Measurements from ENCODE around the gene IZUMO4. TPM values are rescaled to one million over a fixed set of nuclear protein-coding genes. Genes with fewer than 3 reads are reported as not detected.
A peak's percentile ranks its signal among the peaks of the same experiment; 100 is the strongest.

The IZUMO4 gene
- total RNA-seq, 1 donor from 2014 or later, result not detected

DNA sequence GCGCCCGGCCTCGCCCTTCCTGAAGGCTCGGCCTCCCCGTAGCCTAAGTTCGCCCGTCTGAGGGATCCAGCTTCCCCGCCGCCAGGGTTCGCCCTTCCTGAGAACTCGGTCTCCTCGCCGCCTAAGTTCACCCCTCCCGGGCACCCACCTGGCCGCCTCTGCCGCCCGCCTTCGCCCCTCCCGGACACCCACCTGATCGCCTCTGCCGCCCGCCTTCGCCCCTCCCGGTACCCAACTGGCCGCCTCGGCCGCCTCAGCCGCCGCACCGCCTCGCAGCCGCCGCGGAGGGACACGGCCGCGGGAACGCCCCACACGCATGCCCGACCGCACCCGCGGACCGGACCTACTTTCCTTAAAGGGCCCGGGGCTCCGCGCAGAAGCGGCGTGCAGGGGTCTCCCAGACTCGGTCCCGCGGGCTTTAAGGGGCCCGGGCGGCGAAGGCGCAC lies 658 bp upstream of the IZUMO4 start, which contains the start of gene MOB3A:
Gene MOB3A (minus strand): TSS at position 293 of the 446 bp plus-strand sequence. CDS start 17,766 bp downstream, outside the sequence.
- TF ChIP-seq, protein P1, sequence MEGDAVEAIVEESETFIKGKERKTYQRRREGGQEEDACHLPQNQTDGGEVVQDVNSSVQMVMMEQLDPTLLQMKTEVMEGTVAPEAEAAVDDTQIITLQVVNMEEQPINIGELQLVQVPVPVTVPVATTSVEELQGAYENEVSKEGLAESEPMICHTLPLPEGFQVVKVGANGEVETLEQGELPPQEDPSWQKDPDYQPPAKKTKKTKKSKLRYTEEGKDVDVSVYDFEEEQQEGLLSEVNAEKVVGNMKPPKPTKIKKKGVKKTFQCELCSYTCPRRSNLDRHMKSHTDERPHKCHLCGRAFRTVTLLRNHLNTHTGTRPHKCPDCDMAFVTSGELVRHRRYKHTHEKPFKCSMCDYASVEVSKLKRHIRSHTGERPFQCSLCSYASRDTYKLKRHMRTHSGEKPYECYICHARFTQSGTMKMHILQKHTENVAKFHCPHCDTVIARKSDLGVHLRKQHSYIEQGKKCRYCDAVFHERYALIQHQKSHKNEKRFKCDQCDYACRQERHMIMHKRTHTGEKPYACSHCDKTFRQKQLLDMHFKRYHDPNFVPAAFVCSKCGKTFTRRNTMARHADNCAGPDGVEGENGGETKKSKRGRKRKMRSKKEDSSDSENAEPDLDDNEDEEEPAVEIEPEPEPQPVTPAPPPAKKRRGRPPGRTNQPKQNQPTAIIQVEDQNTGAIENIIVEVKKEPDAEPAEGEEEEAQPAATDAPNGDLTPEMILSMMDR (IDR thresholded peaks at IDR 0.05), result peak; percentile 63
- no peak for TF ChIP-seq EZH2phosphoT487 (IDR thresholded peaks at IDR 0.05)
- no peak for TF ChIP-seq EZH2 (IDR thresholded peaks at IDR 0.05)
- peak within 1 kb of the TSS; percentile 82 for H3K4me2 ChIP-seq
- peak within 1 kb of the TSS; percentile 84 for H3K4me3 ChIP-seq
- Mint-ChIP-seq H3K4me1 (peaks cover 24% of the 10 kb centered on the region), H3K36me3 (no peaks in the 10 kb centered on the region), H3K27ac (peak within 1 kb of the TSS; percentile 82), H3K4me3 (peak within 1 kb of the TSS; percentile 95), H3K27me3 (ENCODE audit: insufficient read depth, low read depth) (peaks cover 7% of the 10 kb centered on the region), H3K9me3 (no peaks in the 10 kb centered on the region)
- H3K9ac ChIP-seq, result no peak within 1 kb of the TSS
- H3K9me3 ChIP-seq (ENCODE audit: low read depth), result no peaks in the 10 kb centered on the region
- H2AFZ ChIP-seq (replicated peaks), result peak within 1 kb of the TSS; percentile 81
- peak within 1 kb of the TSS; percentile 85 for H3K27ac ChIP-seq
- no peaks in the 10 kb centered on the region for H3K36me3 ChIP-seq
- DNase-seq (ENCODE audit: low spot score), result no peak
- peaks cover 32% of the 10 kb centered on the region for H4K20me1 ChIP-seq (ENCODE audit: low read depth)
- peaks cover 15% of the 10 kb centered on the region for H3K79me2 ChIP-seq (ENCODE audit: low read depth)
- H3K27me3 ChIP-seq, result no peaks in the 10 kb centered on the region
- peaks cover 7% of the 10 kb centered on the region for H3K4me1 ChIP-seq
- peaks cover 32% of the 10 kb centered on the region for H3F3A ChIP-seq (ENCODE audit: low read depth)

GRCh38 chr19:2097203-2097885 lies 629 bp downstream of the IZUMO4 start:
- Histone ChIP-seq H3K79me2 (ENCODE audit: low read depth) (peaks cover 15% of the 10 kb centered on the region), H3K27me3 (no peaks in the 10 kb centered on the region), H3K4me2 (peak overlapping the region; percentile 82), H3K27ac (no peak overlapping the region), H3F3A (ENCODE audit: low read depth) (peaks cover 32% of the 10 kb centered on the region), H3K9ac (no peak overlapping the region), H4K20me1 (ENCODE audit: low read depth) (peaks cover 32% of the 10 kb centered on the region), H3K9me3 (ENCODE audit: low read depth) (no peaks in the 10 kb centered on the region), H2AFZ (replicated peaks) (no peak overlapping the region), H3K4me3 (peak overlapping the region; percentile 44), H3K4me1 (peaks cover 7% of the 10 kb centered on the region), H3K36me3 (no peaks in the 10 kb centered on the region)
- TF ChIP-seq EZH2phosphoT487 (IDR thresholded peaks at IDR 0.05) (no peak), EZH2 (IDR thresholded peaks at IDR 0.05) (no peak)
- TF ChIP-seq, protein P1 (IDR thresholded peaks at IDR 0.05), result no peak
- DNase-seq (ENCODE audit: low spot score), result no peak
- peak overlapping the region; percentile 80 for H3K4me3 Mint-ChIP-seq
- peaks cover 5% of the 10 kb centered on the region for H3K36me3 Mint-ChIP-seq
- no peak overlapping the region for H3K27ac Mint-ChIP-seq
- H3K9me3 Mint-ChIP-seq, result no peaks in the 10 kb centered on the region
- H3K27me3 Mint-ChIP-seq (ENCODE audit: insufficient read depth, low read depth), result peaks cover 8% of the 10 kb centered on the region
- H3K4me1 Mint-ChIP-seq, result peaks cover 23% of the 10 kb centered on the region

- Histone ChIP-seq H3K9me3 (ENCODE audit: low read depth) (no peaks in the 10 kb centered on the region), H3K4me2 (peak overlapping the region; percentile 82), H3K27me3 (no peaks in the 10 kb centered on the region), H3K27ac (no peak overlapping the region), H3K36me3 (no peaks in the 10 kb centered on the region), H3K79me2 (ENCODE audit: low read depth) (peaks cover 15% of the 10 kb centered on the region), H3K4me3 (no peak overlapping the region), H4K20me1 (ENCODE audit: low read depth) (peaks cover 32% of the 10 kb centered on the region), H3F3A (ENCODE audit: low read depth) (peaks cover 32% of the 10 kb centered on the region), H2AFZ (replicated peaks) (no peak overlapping the region), H3K9ac (no peak overlapping the region), H3K4me1 (peaks cover 7% of the 10 kb centered on the region)
- TF ChIP-seq EZH2phosphoT487 (IDR thresholded peaks at IDR 0.05) (no peak), EZH2 (IDR thresholded peaks at IDR 0.05) (no peak)
- TF ChIP-seq, protein P1 (IDR thresholded peaks at IDR 0.05), result no peak
- Mint-ChIP-seq H3K36me3 (peaks cover 5% of the 10 kb centered on the region), H3K9me3 (no peaks in the 10 kb centered on the region), H3K4me1 (peaks cover 20% of the 10 kb centered on the region), H3K4me3 (no peak overlapping the region), H3K27me3 (ENCODE audit: insufficient read depth, low read depth) (peaks cover 8% of the 10 kb centered on the region), H3K27ac (no peak overlapping the region)
- peak; percentile 23 for DNase-seq (ENCODE audit: low spot score)
Measured at GRCh38 chr19:2097886-2098327, 1.2 kb downstream of the IZUMO4 start.

Data from neural progenitor cell (in vitro differentiated cells).